ENCODE results near the gene LIM2.
"Not testable (repeated sequence)": the region's sequence is repeated elsewhere in the genome, so short reads cannot be mapped to it uniquely, and the experiment has no call there.

The LIM2 gene

DNA sequence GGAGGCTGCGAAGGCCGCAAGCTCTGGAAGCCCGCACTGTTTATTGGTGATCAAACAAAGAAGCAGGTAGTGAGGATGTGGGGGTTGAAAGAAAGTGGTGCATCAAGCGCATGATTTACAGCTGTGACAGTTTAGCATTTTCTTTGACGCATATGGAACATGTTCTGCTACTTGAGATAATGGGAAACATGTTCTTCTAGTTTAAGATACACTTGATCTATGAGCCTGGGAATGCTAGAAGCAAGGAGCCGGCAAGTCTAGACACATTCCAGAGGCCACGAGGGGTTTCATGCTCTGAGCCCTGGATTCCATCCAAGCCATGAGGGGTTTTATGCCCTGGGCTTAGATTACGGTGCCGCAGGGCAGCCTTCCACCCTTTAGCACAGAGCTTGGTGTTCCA, 9.7 kb upstream of the LIM2 start:
- H3K27ac ChIP-seq (ENCODE audit: insufficient read depth, low read depth, low read length, poor library complexity, severe bottlenecking); H3K4me3 ChIP-seq (ENCODE audit: insufficient read depth, low read depth, low read length); H3K36me3 ChIP-seq (ENCODE audit: control insufficient read depth, insufficient read depth, low read length); H3K9me3 ChIP-seq (ENCODE audit: control insufficient read depth, low read length); H3K4me1 ChIP-seq (ENCODE audit: control insufficient read depth, insufficient read depth, low read length); H3K27me3 ChIP-seq (ENCODE audit: control insufficient read depth, insufficient read depth, low read length, poor library complexity, severe bottlenecking): not testable (repeated sequence)
- 94 to 95% methylated on average over 9 of the region's 9 CpGs for WGBS, 2 experiments

- Histone ChIP-seq H3K27ac (ENCODE audit: insufficient read depth, low read depth, low read length, poor library complexity, severe bottlenecking) (no peak overlapping the region), H3K4me1 (ENCODE audit: control insufficient read depth, insufficient read depth, low read length) (peaks cover 7% of the 10 kb centered on the region), H3K4me3 (ENCODE audit: insufficient read depth, low read depth, low read length) (no peak overlapping the region), H3K36me3 (ENCODE audit: control insufficient read depth, insufficient read depth, low read length) (no peaks in the 10 kb centered on the region), H3K9me3 (ENCODE audit: control insufficient read depth, low read length) (no peaks in the 10 kb centered on the region), H3K27me3 (ENCODE audit: control insufficient read depth, insufficient read depth, low read length, poor library complexity, severe bottlenecking) (no peaks in the 10 kb centered on the region)
- WGBS, 2 experiments: 91 to 100% methylated on average over 2 of the region's 2 CpGs
These were observed 8.4 kb upstream of the LIM2 start for GRCh38 chr19:51396175-51396574.

GRCh38 chr19:51394050-51394836, 6.5 kb upstream of the LIM2 start:
- Histone ChIP-seq H3K27me3 (ENCODE audit: control insufficient read depth, insufficient read depth, low read length, poor library complexity, severe bottlenecking) (no peaks in the 10 kb centered on the region), H3K36me3 (ENCODE audit: control insufficient read depth, insufficient read depth, low read length) (no peaks in the 10 kb centered on the region), H3K4me3 (ENCODE audit: insufficient read depth, low read depth, low read length) (peak overlapping the region; percentile 57), H3K4me1 (ENCODE audit: control insufficient read depth, insufficient read depth, low read length) (peaks cover 7% of the 10 kb centered on the region), H3K9me3 (ENCODE audit: control insufficient read depth, low read length) (no peaks in the 10 kb centered on the region), H3K27ac (ENCODE audit: insufficient read depth, low read depth, low read length, poor library complexity, severe bottlenecking) (peak overlapping the region; percentile 56)
- WGBS, 2 experiments: 2% methylated on average over 45 of the region's 45 CpGs

- Histone ChIP-seq H3K4me1 (ENCODE audit: control insufficient read depth, insufficient read depth, low read length) (peaks cover 19% of the 10 kb centered on the region), H3K9me3 (ENCODE audit: control insufficient read depth, low read length) (no peaks in the 10 kb centered on the region), H3K4me3 (ENCODE audit: insufficient read depth, low read depth, low read length) (no peak overlapping the region), H3K27ac (ENCODE audit: insufficient read depth, low read depth, low read length, poor library complexity, severe bottlenecking) (no peak overlapping the region), H3K27me3 (ENCODE audit: control insufficient read depth, insufficient read depth, low read length, poor library complexity, severe bottlenecking) (no peaks in the 10 kb centered on the region), H3K36me3 (ENCODE audit: control insufficient read depth, insufficient read depth, low read length) (no peaks in the 10 kb centered on the region)
- WGBS, 2 experiments: 83% methylated on average over 1 of the region's 1 CpG; no CpG with 5 or more reads in 1 of the 2 experiments
These were observed 4.9 kb upstream of the LIM2 start for GRCh38 chr19:51392701-51393100.

DNA sequence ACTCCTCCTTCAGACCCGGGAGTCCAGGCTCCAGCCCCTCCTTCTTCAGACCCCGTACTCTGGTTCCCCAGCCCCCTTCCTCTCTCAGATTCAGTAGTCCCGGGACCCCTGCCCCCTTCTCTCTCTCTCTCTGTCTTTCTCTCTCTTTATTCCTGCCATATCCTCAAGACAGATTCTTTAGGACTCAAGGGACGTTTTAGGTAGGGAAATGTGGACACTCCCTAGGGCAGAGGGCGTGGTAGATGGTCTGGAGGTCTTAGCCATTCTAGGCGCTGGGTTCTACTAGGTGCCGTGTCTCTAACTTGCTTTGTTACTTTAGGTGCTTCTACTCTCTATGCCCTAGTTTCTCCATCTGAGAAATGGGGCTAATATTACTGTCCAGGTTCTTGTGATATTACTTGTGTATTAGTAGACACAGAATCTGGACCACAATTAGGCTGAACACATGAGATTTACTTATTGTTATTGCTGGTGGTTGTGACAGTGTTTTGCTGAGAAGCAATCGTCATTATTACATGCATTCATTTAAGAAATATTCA, 3.4 kb upstream of the LIM2 start:
- Histone ChIP-seq H3K36me3 (ENCODE audit: control insufficient read depth, insufficient read depth, low read length) (no peaks in the 10 kb centered on the region), H3K27me3 (ENCODE audit: control insufficient read depth, insufficient read depth, low read length, poor library complexity, severe bottlenecking) (no peaks in the 10 kb centered on the region), H3K9me3 (ENCODE audit: control insufficient read depth, low read length) (no peaks in the 10 kb centered on the region), H3K27ac (ENCODE audit: insufficient read depth, low read depth, low read length, poor library complexity, severe bottlenecking) (no peak overlapping the region), H3K4me1 (ENCODE audit: control insufficient read depth, insufficient read depth, low read length) (peaks cover 28% of the 10 kb centered on the region), H3K4me3 (ENCODE audit: insufficient read depth, low read depth, low read length) (no peak overlapping the region)
- 81 to 83% methylated on average over 7 to 8 of the region's 8 CpGs for WGBS, 2 experiments

DNA sequence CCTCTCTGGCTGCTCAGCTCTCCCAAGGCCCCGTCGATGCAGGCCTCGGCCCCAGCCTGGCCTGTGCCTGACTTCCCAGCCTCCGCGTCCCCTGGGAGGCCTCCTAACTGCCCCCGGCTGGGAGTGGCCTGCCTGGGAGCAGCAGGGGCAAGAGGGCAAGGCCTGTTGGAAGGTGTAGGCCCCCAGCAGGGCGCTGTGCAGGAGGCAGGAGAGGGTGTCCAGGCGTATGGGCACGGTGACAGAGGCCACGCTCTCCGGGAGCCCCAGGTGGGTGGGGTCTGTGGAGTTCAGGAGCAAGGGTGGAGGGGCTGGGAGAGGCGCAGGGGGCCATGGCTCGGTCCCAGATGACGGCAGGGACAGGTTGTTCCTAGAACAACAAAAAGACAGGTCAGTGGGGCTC, 1.4 kb upstream of the LIM2 start:
- Histone ChIP-seq H3K9me3 (ENCODE audit: control insufficient read depth, low read length) (no peaks in the 10 kb centered on the region), H3K4me1 (ENCODE audit: control insufficient read depth, insufficient read depth, low read length) (peaks cover 25% of the 10 kb centered on the region), H3K27ac (ENCODE audit: insufficient read depth, low read depth, low read length, poor library complexity, severe bottlenecking) (no peak overlapping the region), H3K27me3 (ENCODE audit: control insufficient read depth, insufficient read depth, low read length, poor library complexity, severe bottlenecking) (no peaks in the 10 kb centered on the region), H3K36me3 (ENCODE audit: control insufficient read depth, insufficient read depth, low read length) (no peaks in the 10 kb centered on the region), H3K4me3 (ENCODE audit: insufficient read depth, low read depth, low read length) (no peak overlapping the region)
- 92% methylated on average over 14 of the region's 14 CpGs for WGBS, 2 experiments

GRCh38 chr19:51386882-51387520, 773 bp downstream of the LIM2 start:
- Histone ChIP-seq H3K4me1 (ENCODE audit: control insufficient read depth, insufficient read depth, low read length) (peaks cover 21% of the 10 kb centered on the region), H3K27ac (ENCODE audit: insufficient read depth, low read depth, low read length, poor library complexity, severe bottlenecking) (no peak overlapping the region), H3K27me3 (ENCODE audit: control insufficient read depth, insufficient read depth, low read length, poor library complexity, severe bottlenecking) (no peaks in the 10 kb centered on the region), H3K9me3 (ENCODE audit: control insufficient read depth, low read length) (peaks cover under 1% of the 10 kb centered on the region), H3K36me3 (ENCODE audit: control insufficient read depth, insufficient read depth, low read length) (no peaks in the 10 kb centered on the region), H3K4me3 (ENCODE audit: insufficient read depth, low read depth, low read length) (no peak overlapping the region)
- WGBS, 2 experiments: 94 to 95% methylated on average over 14 of the region's 14 CpGs

DNA sequence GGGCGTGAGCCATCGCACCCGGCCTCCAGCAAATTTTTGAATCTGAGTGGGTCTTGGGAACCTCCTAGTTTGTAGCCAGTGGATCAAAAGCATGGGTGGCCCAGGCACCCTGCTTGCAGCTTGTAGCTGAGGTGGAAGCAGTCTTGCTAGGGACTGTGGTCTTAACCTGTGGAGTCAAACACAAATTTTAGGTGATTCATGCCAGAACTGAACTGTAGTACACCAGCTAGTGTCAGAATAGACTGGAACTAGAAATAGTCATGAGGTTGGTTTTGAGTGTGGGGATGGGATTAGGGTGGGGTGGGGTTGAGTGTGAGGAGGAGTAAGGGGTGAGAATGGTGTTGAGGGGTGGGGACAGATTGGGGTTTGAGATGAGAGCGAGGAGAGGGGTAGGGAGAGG, 5.8 kb downstream of the LIM2 start:
- WGBS, 2 experiments: 88 to 96% methylated on average over 4 of the region's 4 CpGs
- Histone ChIP-seq H3K4me1 (ENCODE audit: control insufficient read depth, insufficient read depth, low read length) (peaks cover 2% of the 10 kb centered on the region), H3K4me3 (ENCODE audit: insufficient read depth, low read depth, low read length) (no peak overlapping the region), H3K27me3 (ENCODE audit: control insufficient read depth, insufficient read depth, low read length, poor library complexity, severe bottlenecking) (no peaks in the 10 kb centered on the region), H3K9me3 (ENCODE audit: control insufficient read depth, low read length) (peaks cover 2% of the 10 kb centered on the region), H3K36me3 (ENCODE audit: control insufficient read depth, insufficient read depth, low read length) (no peaks in the 10 kb centered on the region), H3K27ac (ENCODE audit: insufficient read depth, low read depth, low read length, poor library complexity, severe bottlenecking) (no peak overlapping the region)

- WGBS, 2 experiments: 93 to 94% methylated on average over 9 of the region's 9 CpGs
- H3K27me3 ChIP-seq (ENCODE audit: control insufficient read depth, insufficient read depth, low read length, poor library complexity, severe bottlenecking): no peaks in the 10 kb centered on the region
- no peak overlapping the region for H3K4me3 ChIP-seq (ENCODE audit: insufficient read depth, low read depth, low read length)
- no peaks in the 10 kb centered on the region for H3K36me3 ChIP-seq (ENCODE audit: control insufficient read depth, insufficient read depth, low read length)
- peaks cover 2% of the 10 kb centered on the region for H3K9me3 ChIP-seq (ENCODE audit: control insufficient read depth, low read length)
- H3K27ac ChIP-seq (ENCODE audit: insufficient read depth, low read depth, low read length, poor library complexity, severe bottlenecking): no peak overlapping the region
- H3K4me1 ChIP-seq (ENCODE audit: control insufficient read depth, insufficient read depth, low read length): no peaks in the 10 kb centered on the region
These were observed 7.4 kb downstream of the LIM2 start for GRCh38 chr19:51380379-51380778.

DNA sequence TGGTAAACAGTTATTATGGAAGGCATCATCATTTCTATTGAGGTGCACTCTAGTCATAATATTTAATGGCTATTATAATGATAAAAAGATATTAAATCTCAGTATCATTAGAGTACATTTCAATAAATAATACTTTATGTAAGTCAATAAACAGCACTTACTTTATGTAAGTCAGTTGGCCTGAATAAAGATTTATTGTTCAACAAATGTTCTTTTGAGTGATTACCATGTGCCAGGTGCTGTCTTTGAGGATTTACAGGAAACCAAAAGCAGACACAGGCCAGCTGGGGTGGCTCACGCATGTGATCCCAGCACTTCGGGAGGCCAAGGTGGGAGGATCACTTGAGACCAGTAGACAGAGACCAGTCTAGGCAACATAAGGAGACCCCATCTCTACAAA, 10.4 kb downstream of the LIM2 start:
- WGBS, 2 experiments: 90 to 98% methylated on average over 2 of the region's 2 CpGs
- Histone ChIP-seq H3K4me3 (ENCODE audit: insufficient read depth, low read depth, low read length) (no peak overlapping the region), H3K27ac (ENCODE audit: insufficient read depth, low read depth, low read length, poor library complexity, severe bottlenecking) (no peak overlapping the region), H3K4me1 (ENCODE audit: control insufficient read depth, insufficient read depth, low read length) (no peaks in the 10 kb centered on the region), H3K27me3 (ENCODE audit: control insufficient read depth, insufficient read depth, low read length, poor library complexity, severe bottlenecking) (no peaks in the 10 kb centered on the region), H3K9me3 (ENCODE audit: control insufficient read depth, low read length) (peaks cover 2% of the 10 kb centered on the region), H3K36me3 (ENCODE audit: control insufficient read depth, insufficient read depth, low read length) (no peaks in the 10 kb centered on the region)

Data from ectodermal cell (in vitro differentiated cells).